NCI-H2171 (cell line): ENCODE results near the gene ZFHX3.
"Not testable (repeated sequence)": the region's sequence is repeated elsewhere in the genome, so short reads cannot be mapped to it uniquely, and the experiment has no call there.

Experiments
- DNase-seq: peaks from one replicate; lab custom pipeline; 2025; lab: John Stamatoyannopoulos, UW

ZFHX3 gene, protein sequence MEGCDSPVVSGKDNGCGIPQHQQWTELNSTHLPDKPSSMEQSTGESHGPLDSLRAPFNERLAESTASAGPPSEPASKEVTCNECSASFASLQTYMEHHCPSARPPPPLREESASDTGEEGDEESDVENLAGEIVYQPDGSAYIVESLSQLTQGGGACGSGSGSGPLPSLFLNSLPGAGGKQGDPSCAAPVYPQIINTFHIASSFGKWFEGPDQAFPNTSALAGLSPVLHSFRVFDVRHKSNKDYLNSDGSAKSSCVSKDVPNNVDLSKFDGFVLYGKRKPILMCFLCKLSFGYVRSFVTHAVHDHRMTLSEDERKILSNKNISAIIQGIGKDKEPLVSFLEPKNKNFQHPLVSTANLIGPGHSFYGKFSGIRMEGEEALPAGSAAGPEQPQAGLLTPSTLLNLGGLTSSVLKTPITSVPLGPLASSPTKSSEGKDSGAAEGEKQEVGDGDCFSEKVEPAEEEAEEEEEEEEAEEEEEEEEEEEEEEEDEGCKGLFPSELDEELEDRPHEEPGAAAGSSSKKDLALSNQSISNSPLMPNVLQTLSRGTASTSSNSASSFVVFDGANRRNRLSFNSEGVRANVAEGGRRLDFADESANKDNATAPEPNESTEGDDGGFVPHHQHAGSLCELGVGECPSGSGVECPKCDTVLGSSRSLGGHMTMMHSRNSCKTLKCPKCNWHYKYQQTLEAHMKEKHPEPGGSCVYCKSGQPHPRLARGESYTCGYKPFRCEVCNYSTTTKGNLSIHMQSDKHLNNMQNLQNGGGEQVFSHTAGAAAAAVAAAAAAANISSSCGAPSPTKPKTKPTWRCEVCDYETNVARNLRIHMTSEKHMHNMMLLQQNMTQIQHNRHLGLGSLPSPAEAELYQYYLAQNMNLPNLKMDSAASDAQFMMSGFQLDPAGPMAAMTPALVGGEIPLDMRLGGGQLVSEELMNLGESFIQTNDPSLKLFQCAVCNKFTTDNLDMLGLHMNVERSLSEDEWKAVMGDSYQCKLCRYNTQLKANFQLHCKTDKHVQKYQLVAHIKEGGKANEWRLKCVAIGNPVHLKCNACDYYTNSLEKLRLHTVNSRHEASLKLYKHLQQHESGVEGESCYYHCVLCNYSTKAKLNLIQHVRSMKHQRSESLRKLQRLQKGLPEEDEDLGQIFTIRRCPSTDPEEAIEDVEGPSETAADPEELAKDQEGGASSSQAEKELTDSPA (N-terminal part only)

DNA sequence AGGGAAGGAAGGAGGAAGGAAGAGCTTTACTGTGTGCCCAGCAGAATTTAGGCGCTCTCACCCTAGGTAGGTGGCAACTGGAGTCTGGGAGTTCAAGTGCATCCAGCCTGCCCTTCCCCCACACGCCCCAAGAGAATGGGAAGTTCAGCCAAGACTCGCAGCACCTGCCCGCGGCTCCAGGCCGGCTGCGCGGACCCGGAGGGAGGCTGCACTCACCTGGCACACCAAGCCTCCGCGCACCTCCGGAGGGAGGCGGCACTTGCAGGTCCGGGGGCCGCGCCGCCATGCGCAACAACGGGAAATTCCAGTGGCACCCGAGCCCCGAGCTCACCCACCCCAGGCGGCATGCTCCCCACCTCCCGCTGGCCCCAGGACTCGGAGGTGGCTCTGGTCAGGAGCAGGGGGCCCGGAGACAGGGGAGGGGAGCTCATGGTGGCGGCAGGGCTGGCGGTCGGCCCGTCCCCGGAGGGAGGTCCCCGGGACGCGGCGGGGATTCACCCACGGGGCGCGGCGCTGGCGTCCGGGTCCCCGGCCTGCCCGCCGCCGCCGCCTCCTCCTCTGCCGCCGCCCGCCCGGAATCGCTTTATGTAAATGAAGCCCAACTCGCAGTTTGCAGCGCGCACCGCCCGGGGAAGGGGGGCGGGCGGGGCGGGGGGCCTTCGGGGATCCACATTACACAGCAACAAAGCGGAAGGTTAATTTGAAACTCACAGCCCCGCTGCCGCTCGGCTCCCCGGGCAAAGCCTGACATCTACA lies at the start of gene ZFHX3:
ZFHX3 (minus strand) TSS at position 593 of the 756 bp plus-strand sequence. CDS start 87,983 bp downstream, outside the sequence.
- DNase-seq: peak; percentile 55

DNA sequence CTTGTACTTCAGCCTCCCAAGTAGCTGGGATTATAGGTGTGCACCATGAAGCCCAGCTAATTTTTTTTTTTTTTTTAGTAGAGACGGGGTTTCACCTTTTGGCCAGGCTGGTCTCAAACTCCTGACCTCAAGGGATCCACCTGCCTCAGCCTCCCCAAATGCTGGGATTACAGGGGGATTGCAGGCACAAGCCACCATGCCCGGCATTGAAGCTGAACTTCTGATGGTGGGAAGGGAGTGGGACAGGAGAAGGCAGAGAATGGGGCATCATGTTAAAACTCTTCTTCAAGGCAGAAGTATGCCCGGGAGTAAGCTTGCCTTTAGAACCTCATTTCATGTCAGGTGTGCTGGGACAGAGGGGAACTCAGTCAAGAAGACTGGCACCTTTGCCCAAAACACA lies 48.6 kb upstream of the ZFHX3 start:
- DNase-seq: no peak

DNA sequence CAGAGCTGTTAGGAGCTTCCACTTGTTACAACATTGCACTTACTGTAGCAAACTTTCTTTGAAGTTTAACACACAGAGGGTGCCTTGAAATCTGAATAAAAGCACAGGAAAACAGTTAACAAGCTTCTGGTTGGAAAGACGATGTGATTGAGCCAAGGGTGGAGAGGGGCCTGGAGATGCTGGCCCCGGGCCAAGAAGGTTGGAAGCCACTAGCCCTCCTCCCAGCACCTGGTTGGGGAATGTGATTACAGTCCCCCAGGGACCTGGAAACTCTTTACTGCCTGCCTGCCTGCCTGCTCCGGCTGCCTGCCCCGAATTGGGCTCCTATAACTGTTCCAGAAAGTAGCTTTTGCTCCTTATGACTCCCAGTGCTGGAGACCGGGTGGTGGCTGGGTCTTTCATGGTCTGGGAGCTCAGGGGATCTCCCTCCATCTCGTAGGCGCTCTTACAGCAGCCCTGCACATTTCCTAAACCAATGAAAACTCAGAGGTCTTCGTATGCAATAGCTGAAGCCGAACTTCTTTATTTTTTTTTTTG lies 48.0 kb upstream of the ZFHX3 start:
- DNase-seq: peak; percentile 90

DNA sequence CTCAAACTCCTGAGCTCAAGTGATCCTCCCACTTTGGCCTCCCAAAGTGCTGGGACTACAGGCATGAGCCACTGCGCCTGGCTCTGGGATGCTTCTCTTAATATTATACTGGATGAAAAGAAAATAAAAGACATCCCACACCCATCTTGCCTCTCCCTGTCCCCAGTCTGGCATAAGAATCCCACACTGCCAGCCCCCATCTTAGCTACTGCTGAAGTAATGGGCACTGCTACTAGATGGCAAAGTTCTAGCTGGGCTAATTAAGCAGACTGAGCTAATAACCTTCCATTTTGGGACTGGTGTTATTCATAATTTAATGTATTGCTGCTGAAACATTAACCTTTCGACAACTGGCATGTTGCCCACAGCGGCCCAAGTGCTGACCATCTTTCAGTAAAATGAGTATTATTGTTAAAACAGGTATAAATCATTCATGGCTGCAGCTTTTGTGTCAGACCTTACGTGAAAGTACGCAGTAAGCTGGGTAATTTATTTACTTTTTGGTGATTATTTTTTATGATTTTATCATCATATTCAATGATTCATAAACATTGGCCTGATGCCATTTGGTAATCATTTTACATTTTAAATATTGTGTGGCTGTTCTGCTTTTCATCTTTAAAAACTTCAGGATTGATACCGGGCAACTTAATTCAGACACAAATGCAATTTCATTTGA lies 47.4 kb upstream of the ZFHX3 start:
- no peak for DNase-seq

DNA sequence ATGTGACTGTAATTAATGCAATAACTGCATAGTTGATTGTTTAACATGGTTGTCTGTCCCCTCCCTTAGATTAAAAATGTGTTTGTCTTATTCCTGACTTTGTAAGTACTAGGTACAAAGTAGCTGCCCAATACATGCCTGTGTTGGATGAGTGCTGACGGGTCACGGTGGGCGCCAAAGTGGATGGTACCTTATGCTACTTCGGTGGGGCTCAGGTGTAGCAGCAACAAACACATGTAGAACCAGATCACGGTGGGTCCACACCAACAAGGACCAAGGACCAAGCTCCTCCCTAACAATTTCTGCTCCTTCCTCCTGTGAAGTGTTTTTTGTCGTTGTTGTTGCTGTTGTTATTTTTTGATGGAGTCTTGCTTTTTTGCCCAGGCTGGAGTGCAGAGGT lies 46.4 kb upstream of the ZFHX3 start:
- no peak for DNase-seq

DNA sequence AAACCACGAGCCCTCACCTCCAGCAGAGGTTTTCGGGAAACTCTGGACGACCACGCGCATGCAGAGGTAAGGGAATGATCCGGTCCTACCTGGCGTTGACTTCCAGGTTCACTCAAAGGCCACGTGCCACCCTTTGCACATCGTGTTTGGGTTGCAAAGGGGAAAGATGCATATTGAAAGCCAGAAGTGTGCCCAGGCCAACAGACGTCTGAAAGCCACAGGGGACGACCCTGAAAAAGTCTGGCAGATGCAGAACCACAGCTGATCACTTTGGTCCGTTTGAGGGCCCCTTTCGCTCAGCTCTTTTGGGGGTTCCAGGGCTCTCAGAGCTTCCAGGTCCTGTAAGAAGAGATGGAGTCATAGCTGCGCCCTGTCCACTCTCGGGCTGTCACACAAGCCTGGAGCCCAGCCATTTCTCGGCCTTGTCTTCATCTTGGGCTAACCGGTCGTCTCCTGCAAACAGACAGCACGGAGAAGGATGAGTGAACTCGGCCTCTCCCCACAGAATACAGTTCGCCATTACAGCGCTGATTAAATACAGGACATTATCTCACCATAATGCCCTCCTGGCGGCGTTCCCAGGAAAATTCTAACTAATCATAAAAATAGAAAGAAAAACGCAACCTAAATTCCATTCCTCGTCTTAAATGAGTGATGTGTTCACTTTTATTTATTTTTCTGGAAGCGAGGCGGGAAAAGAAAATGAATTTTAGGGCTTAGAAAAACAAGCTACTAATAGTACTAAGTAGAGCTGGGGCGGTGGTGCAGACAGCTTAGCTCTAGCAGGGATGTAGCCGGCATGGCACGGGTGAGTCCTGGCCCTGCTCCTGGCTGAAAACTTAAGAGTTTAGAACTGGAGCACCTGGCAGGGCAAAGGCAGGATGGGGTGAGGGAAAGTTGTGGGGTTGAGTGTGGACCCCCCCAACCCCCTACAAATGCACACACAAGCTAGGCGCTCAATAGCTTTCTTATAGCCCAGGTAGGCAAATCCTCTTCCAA lies 45.5 kb upstream of the ZFHX3 start:
- DNase-seq: no peak

DNA sequence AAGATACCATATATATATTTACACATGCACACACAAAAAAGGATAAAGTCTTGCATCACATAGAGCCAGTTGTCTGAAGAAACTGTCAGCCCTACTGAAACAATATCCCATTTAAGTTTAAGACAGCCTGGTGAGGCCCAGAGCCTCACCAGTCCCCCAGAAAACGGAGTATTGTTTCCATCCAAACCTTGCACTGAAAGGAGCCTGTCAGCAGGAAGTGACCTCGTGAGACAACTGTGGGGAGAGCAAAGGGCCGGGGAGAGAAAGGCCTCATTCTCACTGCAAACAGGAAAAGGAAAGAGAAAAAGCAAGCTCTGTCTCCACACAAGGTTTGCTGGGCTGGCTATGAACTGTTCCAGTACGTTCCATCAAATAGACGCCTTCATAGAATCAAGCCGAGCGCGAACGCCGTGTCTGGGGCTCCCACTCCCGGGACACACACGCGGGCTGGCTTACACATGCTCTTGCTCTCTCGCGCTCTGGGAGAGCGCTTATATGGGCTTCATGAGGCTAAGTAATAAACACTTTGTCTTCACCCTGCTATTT lies 44.4 kb upstream of the ZFHX3 start:
- no peak for DNase-seq

DNA sequence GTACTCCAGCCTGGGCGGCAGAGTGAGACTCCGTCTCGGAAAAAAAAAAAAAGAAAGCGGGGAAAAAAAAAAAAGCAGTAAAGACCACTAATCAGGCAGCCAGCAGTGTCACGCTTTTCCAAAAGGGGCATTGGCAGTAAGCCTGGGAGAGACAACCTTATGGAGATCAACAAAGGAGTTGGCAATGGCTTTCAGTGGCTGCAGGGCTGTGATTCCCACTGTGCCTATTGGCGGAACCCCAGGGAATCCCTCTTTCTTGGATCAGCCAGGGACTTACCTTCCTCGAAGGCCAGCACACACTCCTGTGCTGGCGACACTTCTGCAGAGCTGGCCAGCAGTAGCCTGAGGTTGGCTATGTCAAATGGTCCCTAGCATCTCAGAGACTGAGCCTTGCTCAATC lies 43.2 kb upstream of the ZFHX3 start:
- no peak for DNase-seq

DNA sequence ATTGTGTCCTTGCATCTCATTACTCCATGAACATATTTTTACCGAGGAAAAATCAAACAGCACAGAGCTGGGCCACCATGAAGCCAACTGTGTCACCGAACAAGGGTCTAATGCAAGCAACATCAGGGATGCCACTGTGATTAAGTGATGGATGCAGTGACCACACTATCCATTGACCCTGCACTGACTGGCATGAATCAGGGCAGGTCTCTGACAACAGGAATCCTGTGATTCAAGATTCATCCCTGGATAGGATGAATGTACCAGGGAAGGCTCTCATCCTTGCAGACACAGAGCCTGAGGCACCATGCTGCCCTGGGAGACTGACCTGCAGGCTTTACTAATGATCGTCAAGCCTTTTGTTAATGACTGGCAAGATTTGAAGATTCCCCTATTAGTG lies 41.5 kb upstream of the ZFHX3 start:
- DNase-seq: no peak

DNA sequence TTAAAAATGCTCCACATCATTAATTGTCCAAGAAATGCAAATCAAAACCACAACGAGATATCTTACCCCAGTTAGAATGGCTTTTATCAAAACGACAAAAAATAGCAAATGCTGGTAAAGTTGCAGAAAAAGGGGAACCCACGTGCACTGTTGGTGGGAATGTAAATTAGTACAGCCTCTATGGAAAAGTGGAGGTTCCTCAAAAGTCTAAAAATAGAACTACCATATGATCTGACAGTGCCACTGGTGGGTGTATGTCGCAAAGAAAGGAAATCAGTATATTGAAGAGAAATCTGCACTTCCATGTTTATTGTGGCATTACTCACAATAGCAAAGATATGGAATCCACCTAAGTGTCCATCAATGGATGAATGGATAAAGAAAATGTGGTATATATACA lies 38.2 kb upstream of the ZFHX3 start:
- no peak for DNase-seq

DNA sequence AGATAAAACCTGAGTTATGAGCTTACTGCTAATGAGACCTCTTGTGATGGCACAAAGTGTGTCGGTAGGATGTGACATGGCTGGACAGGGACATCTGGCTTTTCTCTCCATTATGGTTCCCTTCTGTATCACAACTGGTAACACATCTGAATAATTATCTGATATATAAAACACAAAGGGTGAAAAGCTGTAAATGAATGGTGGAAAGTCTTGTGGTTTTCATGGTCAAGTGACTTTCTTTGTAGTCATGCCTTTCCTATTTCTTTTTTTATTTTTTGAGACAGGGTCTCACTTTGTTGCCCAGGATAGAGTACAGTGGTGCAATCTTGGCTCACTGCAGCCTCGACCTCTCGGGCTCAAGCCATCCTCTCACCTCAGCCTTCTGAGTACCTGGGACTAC lies 35.3 kb upstream of the ZFHX3 start:
- no peak for DNase-seq

DNA sequence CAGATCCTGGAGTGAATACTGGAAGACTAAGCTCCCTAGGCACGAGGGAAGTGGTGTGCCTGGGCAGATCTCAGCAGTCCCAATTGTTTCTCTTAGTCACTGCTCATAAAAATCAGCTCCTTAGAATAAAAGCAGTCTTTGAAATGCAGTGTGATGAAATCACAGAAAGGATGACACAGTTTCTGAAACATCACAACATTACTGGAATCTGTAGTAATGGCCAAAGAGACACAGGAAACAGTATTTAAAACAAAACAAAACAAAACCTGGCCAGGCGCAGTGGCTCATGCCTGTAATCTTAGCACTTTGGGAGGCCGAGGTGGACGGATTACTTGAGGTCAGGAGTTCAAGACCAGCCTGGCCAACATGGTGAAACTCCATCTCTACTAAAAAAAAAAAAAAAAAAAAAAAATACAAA lies 34.7 kb upstream of the ZFHX3 start:
- not testable (repeated sequence) for DNase-seq

DNA sequence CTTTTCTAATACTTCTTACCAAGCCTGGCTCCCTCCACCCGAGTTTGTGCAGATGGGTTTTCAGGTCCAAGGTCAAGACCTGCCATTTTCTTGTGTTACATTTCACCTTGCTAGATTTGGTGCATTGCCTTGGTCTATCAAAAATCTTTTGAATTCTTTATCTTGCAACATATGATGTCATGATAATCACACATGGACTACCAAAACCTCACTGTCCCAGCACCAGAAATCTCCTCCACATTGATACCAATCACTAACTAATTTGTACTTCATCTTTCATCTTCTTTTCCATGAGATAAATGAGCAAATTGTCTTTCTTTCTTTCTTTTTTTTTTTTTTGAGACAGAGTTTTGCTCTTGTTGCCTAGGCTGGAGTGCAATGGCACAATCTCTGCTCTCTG lies 33.0 kb upstream of the ZFHX3 start:
- DNase-seq: no peak

DNA sequence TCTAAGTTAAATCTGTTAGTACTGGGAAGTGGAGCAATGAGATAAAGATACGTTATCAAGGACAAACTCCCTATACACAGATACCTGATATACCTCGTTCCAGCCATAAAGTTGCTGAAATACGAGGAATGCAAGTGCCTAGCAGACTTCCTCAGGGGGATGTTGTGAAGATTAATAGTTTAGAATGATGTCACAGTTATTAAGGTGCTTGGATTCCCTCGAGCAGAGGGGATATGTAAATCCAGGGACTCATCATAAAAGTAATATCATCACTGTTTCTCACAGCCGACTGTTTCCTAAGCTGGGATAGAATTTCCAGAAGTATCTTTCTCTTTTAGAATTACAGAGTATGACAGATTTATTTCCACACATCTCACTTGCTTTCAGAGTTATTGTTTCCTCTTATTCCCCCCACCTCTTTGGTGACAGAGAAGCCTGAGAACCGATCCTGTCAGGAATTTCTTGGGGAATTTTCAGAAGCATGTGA lies 28.4 kb upstream of the ZFHX3 start:
- DNase-seq: no peak

DNA sequence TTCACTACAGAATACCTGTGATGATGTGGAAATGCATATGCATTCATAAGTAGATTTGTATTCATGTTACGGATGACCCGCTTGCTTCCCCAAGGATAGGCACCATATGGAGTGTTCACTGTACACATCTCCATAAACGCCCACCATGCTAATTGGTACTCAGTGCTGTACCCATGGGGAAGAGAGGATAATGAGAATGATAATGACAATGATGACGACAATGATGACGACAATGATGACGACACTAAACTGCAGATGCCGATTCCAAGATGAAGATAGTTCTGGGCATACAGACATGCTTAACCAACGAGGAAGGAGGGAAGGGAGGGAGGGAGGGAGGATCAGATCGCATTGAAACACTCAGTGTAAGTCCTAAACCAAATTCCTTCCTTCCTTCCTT lies 26.5 kb upstream of the ZFHX3 start:
- DNase-seq: no peak

DNA sequence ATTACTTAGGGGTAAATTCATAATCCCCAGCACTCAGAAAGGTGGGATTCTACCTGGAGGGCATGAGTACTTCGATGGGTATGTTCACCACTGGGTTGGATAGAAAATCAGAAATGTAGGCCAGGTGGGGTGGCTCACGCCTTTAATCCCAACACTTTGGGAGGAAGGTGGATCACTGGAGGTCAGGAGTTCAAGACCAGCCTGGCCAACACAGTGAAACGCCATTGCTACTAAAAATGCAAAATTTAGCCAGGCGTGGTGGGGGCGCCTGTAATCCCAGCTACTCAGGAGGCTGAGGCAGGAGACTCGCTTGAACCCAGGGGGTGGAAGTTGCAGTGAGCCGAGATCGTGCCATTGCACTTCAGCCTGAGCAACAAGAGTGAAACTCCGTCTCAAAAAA lies 24.1 kb upstream of the ZFHX3 start:
- DNase-seq: not testable (repeated sequence)

DNA sequence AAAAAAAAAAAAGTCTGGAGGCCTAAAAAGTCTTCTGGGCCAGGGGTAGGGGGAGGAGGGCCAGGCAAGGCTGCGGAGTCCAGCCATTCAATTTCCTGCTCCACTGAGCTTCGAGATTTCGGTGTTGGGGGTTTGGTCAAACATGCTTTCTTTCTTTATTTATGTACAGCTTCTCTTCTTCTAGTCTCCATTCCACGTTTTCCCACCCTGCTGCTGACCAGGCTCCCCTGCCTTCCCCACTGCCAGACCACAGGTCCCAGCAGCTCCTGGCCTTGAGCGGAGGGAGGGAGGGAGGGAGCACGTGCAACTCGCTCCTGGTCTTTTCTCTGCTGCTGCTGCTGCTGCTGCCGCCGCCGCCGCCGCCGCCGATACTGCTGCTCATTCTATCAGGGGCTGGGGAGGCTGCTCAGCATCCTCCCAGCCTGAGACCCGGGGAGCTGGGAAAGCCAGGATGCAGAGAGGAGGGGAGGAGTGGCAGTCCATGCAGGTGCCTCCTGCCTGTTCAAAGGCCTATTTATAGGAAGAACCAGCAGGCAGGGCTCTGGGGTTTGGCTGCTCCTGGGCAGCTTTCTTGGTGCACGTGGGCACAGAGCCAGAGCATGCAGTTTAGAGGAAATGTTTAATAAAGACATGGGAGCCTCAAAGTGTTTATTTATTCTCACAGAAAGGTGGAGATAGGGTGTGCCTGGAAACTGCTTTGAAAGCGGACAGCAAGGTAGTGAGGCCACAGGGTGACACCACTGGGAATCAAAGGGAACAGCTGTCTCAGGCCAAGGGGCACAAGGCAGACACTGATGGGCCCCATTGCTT lies 23.4 kb upstream of the ZFHX3 start:
- no peak for DNase-seq

DNA sequence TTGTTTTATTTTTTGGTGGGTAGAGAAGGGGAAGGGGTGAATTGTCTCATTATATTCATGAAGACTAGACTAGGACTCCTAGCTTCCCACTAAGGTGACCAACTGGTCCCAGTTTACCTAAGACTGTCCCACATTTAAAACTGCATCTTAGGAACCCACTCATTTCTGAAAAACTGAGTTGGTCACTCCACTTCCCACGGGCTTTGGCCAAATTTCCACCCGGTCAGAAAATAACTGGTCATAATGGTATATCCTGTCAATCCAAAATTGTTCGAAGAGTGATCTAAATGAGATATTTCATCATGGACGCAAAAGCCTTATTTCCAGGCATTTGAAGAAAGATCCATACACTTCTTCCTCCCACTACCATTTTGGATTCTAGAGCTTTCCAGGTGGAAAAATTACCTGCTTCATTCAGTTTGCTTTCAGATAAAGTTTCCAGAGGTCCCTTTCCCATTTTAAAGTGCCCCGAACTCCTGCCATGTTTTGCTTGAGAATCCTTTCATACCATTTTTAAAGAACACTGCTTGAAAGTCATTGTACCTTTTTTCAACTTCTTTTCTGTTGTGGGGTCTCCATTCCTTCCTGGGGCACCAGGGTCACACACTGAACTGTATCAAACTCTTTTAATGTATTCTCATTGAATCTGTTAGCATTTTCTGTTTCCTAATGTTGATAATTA lies 21.8 kb upstream of the ZFHX3 start:
- DNase-seq: no peak
